ENCODE data around the gene TSPAN7.
A peak's percentile ranks its signal among the peaks of the same experiment; 100 is the strongest.

Gene TSPAN7

GRCh38 chrX:38649221-38649620, 87.9 kb downstream of the TSPAN7 start:
- no peak for DNase-seq (ENCODE audit: low read depth)

GRCh38 chrX:38649674-38650647, 88.6 kb downstream of the TSPAN7 start:
- no peak for DNase-seq (ENCODE audit: low read depth)

GRCh38 chrX:38651625-38652601, 90.6 kb downstream of the TSPAN7 start:
- DNase-seq (ENCODE audit: low read depth) = no peak

GRCh38 chrX:38652934-38653442, 91.6 kb downstream of the TSPAN7 start:
- no peak for DNase-seq (ENCODE audit: low read depth)

GRCh38 chrX:38654302-38654701, 93.0 kb downstream of the TSPAN7 start:
- no peak for DNase-seq (ENCODE audit: low read depth)

- DNase-seq (ENCODE audit: low read depth) = no peak
Measured at GRCh38 chrX:38656350-38656915, 95.1 kb downstream of the TSPAN7 start.

GRCh38 chrX:38657562-38657961, 96.2 kb downstream of the TSPAN7 start:
- no peak for DNase-seq (ENCODE audit: low read depth)

- DNase-seq (ENCODE audit: low read depth) = no peak
Measured at GRCh38 chrX:38660395-38661102, 99.2 kb downstream of the TSPAN7 start.

- DNase-seq (ENCODE audit: low read depth) = no peak
Measured at GRCh38 chrX:38661103-38661441, 99.7 kb downstream of the TSPAN7 start.

- DNase-seq (ENCODE audit: low read depth) = no peak
Measured at GRCh38 chrX:38661561-38661960, 100.2 kb downstream of the TSPAN7 start.

GRCh38 chrX:38662640-38663039, 101.3 kb downstream of the TSPAN7 start:
- DNase-seq (ENCODE audit: low read depth) = no peak

GRCh38 chrX:38664285-38664684, 102.9 kb downstream of the TSPAN7 start:
- no peak for DNase-seq (ENCODE audit: low read depth)

- no peak for DNase-seq (ENCODE audit: low read depth)
Measured at GRCh38 chrX:38666909-38667308, 105.6 kb downstream of the TSPAN7 start.

GRCh38 chrX:38668771-38669170, 107.4 kb downstream of the TSPAN7 start:
- DNase-seq (ENCODE audit: low read depth) = no peak

GRCh38 chrX:38669428-38669827, 108.1 kb downstream of the TSPAN7 start:
- peak; percentile 12 for DNase-seq (ENCODE audit: low read depth)

GRCh38 chrX:38672646-38673045, 111.3 kb downstream of the TSPAN7 start:
- no peak for DNase-seq (ENCODE audit: low read depth)

GRCh38 chrX:38675856-38676255, 114.5 kb downstream of the TSPAN7 start:
- DNase-seq (ENCODE audit: low read depth) = no peak

- DNase-seq (ENCODE audit: low read depth) = no peak
Measured at GRCh38 chrX:38678183-38678582, 116.8 kb downstream of the TSPAN7 start.

- no peak for DNase-seq (ENCODE audit: low read depth)
Measured at GRCh38 chrX:38678821-38679220, 117.5 kb downstream of the TSPAN7 start.

- no peak for DNase-seq (ENCODE audit: low read depth)
Measured at GRCh38 chrX:38679695-38680094, 118.4 kb downstream of the TSPAN7 start.

- DNase-seq (ENCODE audit: low read depth) = no peak
Measured at GRCh38 chrX:38682095-38682494, 120.8 kb downstream of the TSPAN7 start.
